ENCODE results near the gene KCNN3. TPM values are rescaled to one million over a fixed set of nuclear protein-coding genes. Genes with fewer than 3 reads are reported as not detected.

The KCNN3 gene
- total and polyA plus RNA-seq, 2 donors (not counting 1 experiment from before 2014, with no cell fraction given) = 0.17 to 0.82 TPM

DNA sequence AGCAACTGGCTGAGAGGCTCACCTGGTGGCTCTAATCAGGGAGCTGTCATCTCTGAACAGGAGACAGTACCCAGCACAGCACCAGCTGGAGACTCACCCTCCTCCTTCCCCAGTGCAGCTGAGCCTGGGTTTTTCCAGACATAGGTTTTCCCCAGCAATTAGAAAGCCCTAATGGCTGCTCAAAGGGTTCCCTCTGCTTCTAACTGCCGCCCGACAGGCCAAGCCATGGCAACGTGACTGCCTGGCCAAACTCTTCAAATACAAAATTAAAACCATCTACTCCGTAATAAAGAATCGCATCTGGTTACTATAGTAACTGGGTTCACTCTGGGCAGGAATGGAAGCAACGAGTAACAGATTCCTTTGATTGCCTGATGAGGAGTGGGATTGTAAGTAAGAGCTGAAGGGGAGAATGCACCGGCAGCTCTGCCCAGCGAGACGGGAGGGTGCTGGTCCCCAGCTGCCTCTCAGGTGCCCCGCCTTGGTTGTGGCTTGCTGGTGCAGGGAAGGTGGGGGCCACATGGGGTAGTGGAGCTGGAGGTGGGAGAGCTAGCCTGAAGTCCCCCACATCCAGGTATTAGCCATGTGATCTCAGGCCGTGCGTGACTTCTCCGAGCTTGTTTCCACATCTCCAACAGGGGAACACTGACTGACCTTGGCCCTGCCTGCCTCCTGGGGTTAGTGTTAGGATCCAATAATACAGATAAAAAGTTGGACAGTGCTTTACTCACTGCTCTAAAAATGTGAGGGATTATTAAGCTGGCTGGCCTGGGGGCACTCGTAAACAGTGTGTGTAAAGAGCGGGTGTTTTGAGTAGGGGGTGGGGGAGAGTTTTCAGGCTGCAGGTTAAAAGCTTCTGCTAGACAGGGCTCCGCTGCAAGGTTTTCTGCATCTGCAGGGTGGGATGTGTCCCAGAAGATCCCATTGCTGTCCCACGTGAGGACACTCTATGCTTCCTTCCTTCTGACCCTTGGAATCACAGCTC lies 94.2 kb downstream of the KCNN3 start:
- Mint-ChIP-seq H3K27me3 (peaks cover 6% of the 10 kb centered on the region), H3K9me3 (ENCODE audit: insufficient read depth) (no peaks in the 10 kb centered on the region), H3K4me3 (no peak overlapping the region), H3K27ac (no peak overlapping the region), H3K4me1 (no peaks in the 10 kb centered on the region)
- H4K20me1 ChIP-seq (ENCODE audit: control insufficient read depth, insufficient read depth, low read length, poor library complexity, severe bottlenecking) = no peaks in the 10 kb centered on the region
- H3K27ac ChIP-seq (ENCODE audit: low read length in 2 of 2) = no peak overlapping the region
- H2AFZ ChIP-seq (ENCODE audit: insufficient read depth, low read depth, low read length, poor library complexity, severe bottlenecking) = no peak overlapping the region
- H3K27me3 ChIP-seq (replicated peaks in 1 of 4; ENCODE audit: control extremely low read depth in 1 of 4, control insufficient read depth in 3 of 4, insufficient read depth in 4 of 4, low read length in 3 of 4) = no peaks in the 10 kb centered on the region
- 96% methylated on average over 10 of the region's 17 CpGs for WGBS (ENCODE audit: insufficient coverage)
- intact Hi-C loops (cut with micrococcal nuclease) = no loop called here
- POLR2A ChIA-PET = no interaction called here
- CTCF ChIA-PET = interaction anchor here (0.6 kb wide), 1 partner anchor 1986 kb away, joined by 3 read pairs; no protein-coding TSS in a partner anchor
- DNase-seq (no peak), ATAC-seq (ENCODE audit: low read depth) (no peak)
- H3K9me3 ChIP-seq (ENCODE audit: control extremely low read depth in 1 of 3, control insufficient read depth in 2 of 3, insufficient read depth in 1 of 3, low read length in 2 of 3) = peaks cover 0 to 5% (median 0%) of the 10 kb centered on the region in 3 donors
- H3K79me2 ChIP-seq (ENCODE audit: control insufficient read depth, insufficient read depth, low read length) = no peaks in the 10 kb centered on the region
- no peaks in the 10 kb centered on the region for H3K4me1 ChIP-seq (ENCODE audit: control insufficient read depth in 2 of 2, insufficient read depth in 2 of 2, low read length in 2 of 2)
- no peak overlapping the region for H3K9ac ChIP-seq (ENCODE audit: low read length)
- TF ChIP-seq, protein P1, sequence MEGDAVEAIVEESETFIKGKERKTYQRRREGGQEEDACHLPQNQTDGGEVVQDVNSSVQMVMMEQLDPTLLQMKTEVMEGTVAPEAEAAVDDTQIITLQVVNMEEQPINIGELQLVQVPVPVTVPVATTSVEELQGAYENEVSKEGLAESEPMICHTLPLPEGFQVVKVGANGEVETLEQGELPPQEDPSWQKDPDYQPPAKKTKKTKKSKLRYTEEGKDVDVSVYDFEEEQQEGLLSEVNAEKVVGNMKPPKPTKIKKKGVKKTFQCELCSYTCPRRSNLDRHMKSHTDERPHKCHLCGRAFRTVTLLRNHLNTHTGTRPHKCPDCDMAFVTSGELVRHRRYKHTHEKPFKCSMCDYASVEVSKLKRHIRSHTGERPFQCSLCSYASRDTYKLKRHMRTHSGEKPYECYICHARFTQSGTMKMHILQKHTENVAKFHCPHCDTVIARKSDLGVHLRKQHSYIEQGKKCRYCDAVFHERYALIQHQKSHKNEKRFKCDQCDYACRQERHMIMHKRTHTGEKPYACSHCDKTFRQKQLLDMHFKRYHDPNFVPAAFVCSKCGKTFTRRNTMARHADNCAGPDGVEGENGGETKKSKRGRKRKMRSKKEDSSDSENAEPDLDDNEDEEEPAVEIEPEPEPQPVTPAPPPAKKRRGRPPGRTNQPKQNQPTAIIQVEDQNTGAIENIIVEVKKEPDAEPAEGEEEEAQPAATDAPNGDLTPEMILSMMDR (IDR thresholded peaks at IDR 0.05) = no peak
- no peak overlapping the region for H3K4me3 ChIP-seq (ENCODE audit: control extremely low read depth in 1 of 5, extremely low read depth in 1 of 5, insufficient read depth in 1 of 5, low read depth in 2 of 5, low read length in 4 of 5)
- H3K36me3 ChIP-seq (replicated peaks in 1 of 2; ENCODE audit: control extremely low read depth in 1 of 2, control insufficient read depth in 1 of 2, extremely low read depth in 1 of 2, insufficient read depth in 2 of 2, low read length in 1 of 2) = no peaks in the 10 kb centered on the region
- H3K4me2 ChIP-seq (replicated peaks; ENCODE audit: low read depth, low read length, poor library complexity, severe bottlenecking) = no peak overlapping the region

DNA sequence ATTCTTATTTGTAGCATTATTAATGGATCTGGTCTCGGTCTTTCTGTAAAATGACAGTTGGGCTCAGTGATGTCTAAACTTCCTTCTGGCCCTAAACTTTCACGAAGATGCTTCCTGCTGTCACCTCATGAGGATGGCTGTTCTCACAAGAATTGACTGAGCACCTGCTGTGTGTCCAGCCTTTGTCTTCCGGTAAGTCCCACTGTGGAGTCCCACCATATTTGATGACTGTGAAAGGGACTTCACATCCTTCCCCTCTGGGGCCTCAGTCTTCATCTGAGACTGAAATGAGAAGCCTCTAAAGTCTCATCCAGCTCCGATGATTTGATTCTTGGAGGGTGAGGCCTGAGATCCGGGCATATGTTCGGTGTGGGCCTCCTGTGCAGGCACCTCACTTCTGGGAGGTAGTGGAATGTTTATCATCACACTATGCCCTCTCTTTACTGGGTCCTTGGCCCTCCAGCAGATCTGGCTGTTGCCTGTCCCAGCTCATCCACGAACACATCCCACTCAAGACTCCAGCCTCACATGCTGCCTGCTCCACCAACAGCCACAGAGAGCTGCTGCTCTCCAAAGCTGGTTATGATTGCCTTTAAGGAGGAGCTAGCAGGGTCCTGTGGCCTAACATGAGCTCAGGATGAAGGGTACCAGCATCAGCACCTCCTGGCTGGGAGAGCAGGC lies 95.8 kb downstream of the KCNN3 start:
- Histone ChIP-seq H4K20me1 (ENCODE audit: control insufficient read depth, insufficient read depth, low read length, poor library complexity, severe bottlenecking) (no peaks in the 10 kb centered on the region), H3K9ac (ENCODE audit: low read length) (no peak overlapping the region), H3K4me1 (ENCODE audit: control insufficient read depth in 2 of 2, insufficient read depth in 2 of 2, low read length in 2 of 2) (peaks cover 6 to 9% of the 10 kb centered on the region in 2 donors), H3K27ac (ENCODE audit: low read length in 2 of 2) (no peak overlapping the region), H2AFZ (ENCODE audit: insufficient read depth, low read depth, low read length, poor library complexity, severe bottlenecking) (no peak overlapping the region), H3K79me2 (ENCODE audit: control insufficient read depth, insufficient read depth, low read length) (no peaks in the 10 kb centered on the region), H3K27me3 (replicated peaks in 1 of 4; ENCODE audit: control extremely low read depth in 1 of 4, control insufficient read depth in 3 of 4, insufficient read depth in 4 of 4, low read length in 3 of 4) (no peaks in the 10 kb centered on the region), H3K4me2 (replicated peaks; ENCODE audit: low read depth, low read length, poor library complexity, severe bottlenecking) (no peak overlapping the region), H3K4me3 (ENCODE audit: control extremely low read depth in 1 of 5, extremely low read depth in 1 of 5, insufficient read depth in 1 of 5, low read depth in 2 of 5, low read length in 4 of 5) (no peak overlapping the region), H3K9me3 (ENCODE audit: control extremely low read depth in 1 of 3, control insufficient read depth in 2 of 3, insufficient read depth in 1 of 3, low read length in 2 of 3) (peaks cover 0 to 5% (median 0%) of the 10 kb centered on the region in 3 donors), H3K36me3 (replicated peaks in 1 of 2; ENCODE audit: control extremely low read depth in 1 of 2, control insufficient read depth in 1 of 2, extremely low read depth in 1 of 2, insufficient read depth in 2 of 2, low read length in 1 of 2) (no peaks in the 10 kb centered on the region)
- intact Hi-C loops (cut with micrococcal nuclease) = no loop called here
- 58% methylated on average over 2 of the region's 7 CpGs for WGBS (ENCODE audit: insufficient coverage)
- peaks cover 6% of the 10 kb centered on the region for H3K27me3 Mint-ChIP-seq
- H3K9me3 Mint-ChIP-seq (ENCODE audit: insufficient read depth) = no peaks in the 10 kb centered on the region
- no peak overlapping the region for H3K4me3 Mint-ChIP-seq
- ChIA-PET CTCF (no interaction called here), POLR2A (no interaction called here)
- no peak for ATAC-seq (ENCODE audit: low read depth)
- peaks cover 7% of the 10 kb centered on the region for H3K4me1 Mint-ChIP-seq
- DNase-seq = no peak
- no peak overlapping the region for H3K27ac Mint-ChIP-seq
- TF ChIP-seq, protein P1 (IDR thresholded peaks at IDR 0.05) = no peak
- no peak for TF ChIP-seq EZH2 (IDR thresholded peaks at IDR 0.05; ENCODE audit: borderline replicate concordance, insufficient read depth, low read depth, low read length, poor library complexity, severe bottlenecking)

All from B cell (primary cell).